ENCODE measurements around the gene PITX3. TPM values are rescaled to one million over a fixed set of nuclear protein-coding genes. Genes with fewer than 3 reads are reported as not detected.

PITX3 gene
- total RNA-seq, 6 donors from 2014 or later: 0.61 TPM; not detected in 5

DNA sequence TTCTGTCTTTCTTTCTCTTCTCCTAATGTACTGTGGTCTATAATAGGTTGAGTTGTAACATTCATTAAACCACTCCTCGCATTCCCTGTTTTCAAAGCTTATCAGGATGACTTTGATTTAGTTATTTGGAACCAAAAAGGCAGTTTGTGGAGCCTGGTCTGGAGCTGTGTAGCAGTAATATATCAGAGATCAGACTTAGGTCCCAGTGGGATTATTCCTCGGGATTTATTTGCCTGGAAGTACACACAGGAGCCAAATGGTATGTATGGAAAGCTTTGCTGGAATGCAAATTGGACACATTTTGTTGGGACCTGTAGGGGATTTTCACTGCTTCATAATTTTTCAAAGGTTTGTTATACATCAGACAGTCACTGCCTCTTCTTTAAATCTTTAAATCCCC is 44.9 kb upstream of the PITX3 start:
- no peak overlapping the region for H3K4me3 ChIP-seq
- ATAC-seq (ENCODE audit: low FRiP score in 2 of 2) (no peak), DNase-seq (no peak)
- peaks cover 0 to 2% (median 0%) of the 10 kb centered on the region in 4 donors for H3K36me3 ChIP-seq
- 77 to 83% methylated on average over 2 of the region's 2 CpGs for WGBS, 2 donors
- H3K27ac ChIP-seq: no peak overlapping the region
- TF ChIP-seq EP300 (IDR thresholded peaks at IDR 0.05) (no peak), POLR2AphosphoS5 (IDR thresholded peaks at IDR 0.05) (no peak), POLR2A (IDR thresholded peaks at IDR 0.05) (no peak)
- TF ChIP-seq, protein P1, sequence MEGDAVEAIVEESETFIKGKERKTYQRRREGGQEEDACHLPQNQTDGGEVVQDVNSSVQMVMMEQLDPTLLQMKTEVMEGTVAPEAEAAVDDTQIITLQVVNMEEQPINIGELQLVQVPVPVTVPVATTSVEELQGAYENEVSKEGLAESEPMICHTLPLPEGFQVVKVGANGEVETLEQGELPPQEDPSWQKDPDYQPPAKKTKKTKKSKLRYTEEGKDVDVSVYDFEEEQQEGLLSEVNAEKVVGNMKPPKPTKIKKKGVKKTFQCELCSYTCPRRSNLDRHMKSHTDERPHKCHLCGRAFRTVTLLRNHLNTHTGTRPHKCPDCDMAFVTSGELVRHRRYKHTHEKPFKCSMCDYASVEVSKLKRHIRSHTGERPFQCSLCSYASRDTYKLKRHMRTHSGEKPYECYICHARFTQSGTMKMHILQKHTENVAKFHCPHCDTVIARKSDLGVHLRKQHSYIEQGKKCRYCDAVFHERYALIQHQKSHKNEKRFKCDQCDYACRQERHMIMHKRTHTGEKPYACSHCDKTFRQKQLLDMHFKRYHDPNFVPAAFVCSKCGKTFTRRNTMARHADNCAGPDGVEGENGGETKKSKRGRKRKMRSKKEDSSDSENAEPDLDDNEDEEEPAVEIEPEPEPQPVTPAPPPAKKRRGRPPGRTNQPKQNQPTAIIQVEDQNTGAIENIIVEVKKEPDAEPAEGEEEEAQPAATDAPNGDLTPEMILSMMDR (IDR thresholded peaks at IDR 0.05): no peak
- H3K4me1 ChIP-seq: peaks cover 7 to 10% (median 9%) of the 10 kb centered on the region in 4 donors
- H3K27me3 ChIP-seq: no peaks in the 10 kb centered on the region
- H3K9me3 ChIP-seq: no peaks in the 10 kb centered on the region

DNA sequence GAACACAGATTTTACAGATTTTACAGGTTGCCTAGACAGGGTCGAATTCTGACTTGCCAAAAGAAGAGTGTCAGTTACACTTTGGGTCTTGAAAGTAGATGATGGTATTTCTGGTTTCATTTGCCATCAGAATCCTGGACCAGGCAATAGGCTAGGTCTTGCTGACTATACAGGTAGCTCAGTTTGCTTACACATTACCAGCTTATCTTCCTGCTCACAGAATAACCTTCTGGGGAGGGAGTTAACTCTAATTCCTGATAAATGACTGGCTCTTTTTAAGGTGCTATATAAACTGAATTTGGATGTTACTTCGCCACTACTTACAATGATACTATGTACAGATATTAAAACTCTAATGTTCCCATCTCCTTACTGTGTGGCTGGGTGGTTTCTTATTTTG is 43.8 kb upstream of the PITX3 start:
- Histone ChIP-seq H3K27me3 (no peaks in the 10 kb centered on the region), H3K36me3 (peaks cover 0 to 2% (median 0%) of the 10 kb centered on the region in 4 donors), H3K9me3 (no peaks in the 10 kb centered on the region), H3K4me3 (no peak overlapping the region), H3K27ac (no peak overlapping the region), H3K4me1 (peaks cover 12 to 20% (median 16%) of the 10 kb centered on the region in 4 donors)
- TF ChIP-seq POLR2A (IDR thresholded peaks at IDR 0.05) (no peak), EP300 (IDR thresholded peaks at IDR 0.05) (no peak), POLR2AphosphoS5 (IDR thresholded peaks at IDR 0.05) (no peak)
- TF ChIP-seq, protein P1 (IDR thresholded peaks at IDR 0.05): no peak
- DNase-seq (no peak), ATAC-seq (ENCODE audit: low FRiP score in 2 of 2) (no peak)
- 78 to 88% methylated on average over 2 of the region's 2 CpGs for WGBS, 2 donors

DNA sequence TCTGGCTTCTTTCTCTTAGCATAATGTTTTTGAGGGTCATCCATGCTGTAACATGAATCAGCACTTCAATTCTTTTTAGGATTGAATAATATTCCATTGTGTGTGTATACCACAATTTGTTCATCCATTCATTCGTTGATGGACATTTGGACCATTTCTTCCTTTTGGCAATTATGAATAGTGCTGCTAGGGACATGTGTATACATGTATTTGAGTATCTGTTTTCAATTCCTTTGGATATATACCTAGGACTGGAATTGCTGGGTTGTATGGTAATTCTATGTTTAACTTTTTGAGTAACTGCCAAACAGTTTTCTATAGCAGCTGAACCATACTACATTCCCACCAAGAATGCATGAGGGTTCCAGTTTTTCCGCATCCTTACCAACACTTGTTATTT is 43.2 kb upstream of the PITX3 start:
- Histone ChIP-seq H3K27me3 (no peaks in the 10 kb centered on the region), H3K4me1 (peaks cover 17 to 26% (median 22%) of the 10 kb centered on the region in 4 donors), H3K9me3 (no peaks in the 10 kb centered on the region), H3K36me3 (peaks cover 0 to 2% (median 0%) of the 10 kb centered on the region in 4 donors), H3K4me3 (no peak overlapping the region), H3K27ac (no peak overlapping the region)
- DNase-seq: no peak
- WGBS, 2 donors: 89 to 100% methylated on average over 2 of the region's 2 CpGs
- ATAC-seq (ENCODE audit: low FRiP score in 2 of 2): no peak
- TF ChIP-seq, protein P1 (IDR thresholded peaks at IDR 0.05): no peak
- no peak for TF ChIP-seq POLR2A (IDR thresholded peaks at IDR 0.05)
- no peak for TF ChIP-seq EP300 (IDR thresholded peaks at IDR 0.05)
- no peak for TF ChIP-seq POLR2AphosphoS5 (IDR thresholded peaks at IDR 0.05)

DNA sequence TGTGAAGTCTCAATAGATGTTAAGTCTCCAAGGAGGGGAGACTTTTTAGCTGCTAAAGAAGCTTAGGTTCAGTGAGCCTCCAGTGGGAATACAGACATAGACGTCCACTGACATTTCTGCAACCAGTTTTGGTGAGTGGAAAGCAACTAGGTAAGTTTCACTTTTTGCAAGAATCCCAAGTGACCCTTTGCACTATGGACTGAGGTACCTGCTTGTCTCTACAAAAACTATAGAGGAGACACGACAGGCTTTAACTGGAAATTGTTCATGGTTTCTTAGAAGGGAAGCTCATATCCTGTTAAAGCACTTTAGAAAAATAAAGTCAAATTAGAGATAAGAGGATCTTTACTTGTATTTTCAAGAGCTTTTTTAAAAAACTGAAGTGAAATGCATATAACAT is 42.6 kb upstream of the PITX3 start:
- Histone ChIP-seq H3K27me3 (no peaks in the 10 kb centered on the region), H3K4me1 (peaks cover 21 to 31% (median 26%) of the 10 kb centered on the region in 4 donors), H3K4me3 (no peak overlapping the region), H3K27ac (no peak overlapping the region), H3K9me3 (no peaks in the 10 kb centered on the region), H3K36me3 (peaks cover 0 to 2% (median 0%) of the 10 kb centered on the region in 4 donors)
- 51 to 55% methylated on average over 2 of the region's 2 CpGs for WGBS, 2 donors
- TF ChIP-seq POLR2AphosphoS5 (IDR thresholded peaks at IDR 0.05): no peak
- no peak for TF ChIP-seq EP300 (IDR thresholded peaks at IDR 0.05)
- TF ChIP-seq, protein P1 (IDR thresholded peaks at IDR 0.05): no peak
- TF ChIP-seq POLR2A (IDR thresholded peaks at IDR 0.05): no peak
- DNase-seq: no peak
- no peak for ATAC-seq (ENCODE audit: low FRiP score in 2 of 2)

DNA sequence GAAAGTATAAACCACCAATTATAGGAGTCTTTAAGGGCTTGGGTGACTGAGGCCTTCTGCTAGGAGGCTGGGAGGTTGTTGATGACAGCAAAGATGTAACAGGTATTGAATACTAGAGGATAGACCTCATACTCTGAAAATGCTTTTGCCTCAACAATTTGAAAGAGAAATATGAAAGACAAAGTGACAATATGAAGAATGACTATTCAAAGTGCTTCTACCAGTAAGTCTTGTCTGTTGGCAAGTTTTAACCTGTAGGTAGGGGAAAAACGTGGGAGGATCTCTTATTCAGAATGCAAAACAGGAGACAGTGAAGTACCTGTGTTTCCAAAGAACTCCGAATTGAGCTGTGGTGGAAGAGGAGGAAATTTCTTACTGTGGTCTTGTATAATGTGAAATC is 42.2 kb upstream of the PITX3 start:
- peaks cover 21 to 31% (median 26%) of the 10 kb centered on the region in 4 donors for H3K4me1 ChIP-seq
- no peak for TF ChIP-seq POLR2AphosphoS5 (IDR thresholded peaks at IDR 0.05)
- no peak for TF ChIP-seq POLR2A (IDR thresholded peaks at IDR 0.05)
- TF ChIP-seq, protein P1 (IDR thresholded peaks at IDR 0.05): no peak
- TF ChIP-seq EP300 (IDR thresholded peaks at IDR 0.05): no peak

More for the DNA sequence above, 42.2 kb upstream of the PITX3 start:
- peaks cover 0 to 2% (median 0%) of the 10 kb centered on the region in 4 donors for H3K36me3 ChIP-seq
- H3K27me3 ChIP-seq: no peaks in the 10 kb centered on the region
- H3K27ac ChIP-seq: no peak overlapping the region
- H3K4me3 ChIP-seq: no peak overlapping the region
- ATAC-seq (ENCODE audit: low FRiP score in 2 of 2) (no peak), DNase-seq (no peak)
- no peaks in the 10 kb centered on the region for H3K9me3 ChIP-seq
- 51 to 54% methylated on average over 2 of the region's 2 CpGs for WGBS, 2 donors

Data from upper lobe of left lung (tissue), 6 donors.